Measurements from ENCODE around the gene COL17A1.

GRCh38 chr10:104022026-104022425, 63.7 kb downstream of the COL17A1 start:
- no peak for TF ChIP-seq CTCF (conservative IDR thresholded peaks at IDR 0.05; ENCODE audit: low read depth, low read length)
- TF ChIP-seq EZH2 (IDR thresholded peaks at IDR 0.05; ENCODE audit: low read length, unreplicated experiment), result no peak
